GM19324 (cell line): ENCODE measurements around the gene SC5D.

ENCODE experiments used
- ATAC-seq: cut with Tn5 transposase; IDR thresholded peaks from one replicate; pipeline ENCODE4 v1.9.1; 2021; ENCODE audit warnings: mild to moderate bottlenecking, moderate library complexity; ENCODE audit not compliant: unreplicated experiment, low FRiP score

SC5D gene, protein sequence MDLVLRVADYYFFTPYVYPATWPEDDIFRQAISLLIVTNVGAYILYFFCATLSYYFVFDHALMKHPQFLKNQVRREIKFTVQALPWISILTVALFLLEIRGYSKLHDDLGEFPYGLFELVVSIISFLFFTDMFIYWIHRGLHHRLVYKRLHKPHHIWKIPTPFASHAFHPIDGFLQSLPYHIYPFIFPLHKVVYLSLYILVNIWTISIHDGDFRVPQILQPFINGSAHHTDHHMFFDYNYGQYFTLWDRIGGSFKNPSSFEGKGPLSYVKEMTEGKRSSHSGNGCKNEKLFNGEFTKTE

DNA sequence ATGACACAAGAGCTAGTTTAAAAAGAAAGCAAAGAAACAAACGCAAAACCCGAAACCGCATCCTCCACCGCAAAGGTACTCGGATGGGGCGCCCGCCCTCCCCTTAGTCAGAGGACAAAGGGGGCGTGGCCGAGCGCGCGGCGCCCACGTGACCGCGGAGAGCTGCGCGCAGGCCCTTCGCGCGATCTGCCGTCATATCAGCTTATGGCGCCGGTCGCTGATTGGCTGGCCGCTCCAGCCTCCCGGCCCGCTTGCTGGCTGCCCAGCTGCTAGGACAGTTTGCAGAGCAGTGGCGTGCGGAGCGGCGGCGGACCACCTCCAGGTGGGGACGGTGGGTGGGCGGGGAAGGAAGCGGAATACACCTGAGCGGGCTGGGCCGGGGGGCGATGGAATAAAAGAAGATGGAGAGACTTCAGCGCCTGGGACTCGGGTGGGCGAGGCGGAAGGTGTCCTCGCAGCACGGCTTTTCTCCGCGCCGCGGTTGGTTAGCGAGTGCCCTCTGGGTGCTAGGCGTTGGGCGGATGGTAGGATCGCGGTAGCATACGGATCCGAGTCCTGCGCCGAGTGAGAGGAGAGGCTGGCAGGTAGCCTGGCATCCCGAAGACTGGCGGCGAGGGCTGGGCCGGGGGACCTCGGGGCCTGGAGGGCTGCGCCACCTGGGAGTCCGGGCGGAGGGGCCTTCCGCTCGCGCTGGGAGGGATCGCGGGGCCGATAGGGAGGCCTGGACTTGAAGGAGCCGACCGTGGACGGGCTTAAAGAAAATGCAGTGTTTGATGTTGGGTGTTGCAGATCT is at the start of gene SC5D:
SC5D (plus strand) TSS at position 277 of the 793 bp plus-strand sequence. CDS start 10,605 bp downstream, outside the sequence.
- peak; percentile 93 for ATAC-seq

DNA sequence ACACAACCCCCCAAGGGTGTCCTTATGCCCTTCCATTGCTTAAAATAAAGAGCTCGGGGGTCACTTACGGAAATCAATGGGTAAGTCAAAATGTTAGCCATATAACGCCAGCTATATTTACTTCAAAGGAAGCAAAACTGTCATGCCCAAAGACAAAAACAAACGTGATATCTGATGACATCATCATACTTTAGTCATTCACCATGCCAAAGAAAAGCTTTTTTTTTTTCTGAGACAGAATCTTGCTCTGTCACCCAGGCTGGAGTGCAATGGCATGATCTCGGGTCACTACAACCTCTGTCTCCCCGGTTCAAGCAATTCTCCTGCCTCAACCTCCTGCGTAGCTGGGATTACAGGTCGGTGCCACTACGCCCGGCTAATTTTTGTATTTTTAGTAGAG is 47.7 kb upstream of the SC5D start:
- ATAC-seq: no peak

- no peak for ATAC-seq
These were observed 46.4 kb upstream of the SC5D start for GRCh38 chr11:121246021-121246768.

DNA sequence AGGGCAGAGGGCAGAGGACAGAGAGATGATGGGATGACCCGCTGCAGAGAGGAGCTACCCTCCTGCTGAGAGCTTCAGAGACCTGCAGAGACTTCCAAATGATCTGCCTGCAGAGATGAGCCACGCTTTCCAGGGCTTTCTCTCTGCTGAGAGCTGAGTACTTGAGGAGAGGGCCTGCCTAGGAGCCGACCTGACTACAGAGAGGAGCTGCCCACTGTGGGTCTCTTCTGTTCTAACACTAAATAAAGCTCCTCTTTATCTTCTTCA is 45.9 kb upstream of the SC5D start:
- ATAC-seq: no peak

DNA sequence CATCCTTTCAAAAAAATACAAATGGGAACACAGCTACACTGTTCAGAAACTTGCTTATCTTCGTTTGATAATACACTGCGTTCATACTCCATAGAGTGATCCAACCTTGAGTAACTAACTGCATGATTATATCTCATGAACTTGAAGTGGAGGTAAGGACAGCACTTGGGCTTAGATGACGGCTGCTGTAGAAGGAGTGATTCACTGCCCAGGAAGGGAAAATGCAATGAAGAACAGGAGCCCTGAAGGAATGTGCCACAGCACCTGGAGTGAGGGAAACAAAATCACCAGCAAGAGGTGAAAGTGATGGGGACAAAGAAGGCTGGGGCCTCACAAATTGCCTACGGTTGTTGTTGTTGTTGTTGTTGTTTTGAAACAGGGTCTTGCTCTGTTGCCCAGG is 44.1 kb upstream of the SC5D start:
- ATAC-seq: no peak

DNA sequence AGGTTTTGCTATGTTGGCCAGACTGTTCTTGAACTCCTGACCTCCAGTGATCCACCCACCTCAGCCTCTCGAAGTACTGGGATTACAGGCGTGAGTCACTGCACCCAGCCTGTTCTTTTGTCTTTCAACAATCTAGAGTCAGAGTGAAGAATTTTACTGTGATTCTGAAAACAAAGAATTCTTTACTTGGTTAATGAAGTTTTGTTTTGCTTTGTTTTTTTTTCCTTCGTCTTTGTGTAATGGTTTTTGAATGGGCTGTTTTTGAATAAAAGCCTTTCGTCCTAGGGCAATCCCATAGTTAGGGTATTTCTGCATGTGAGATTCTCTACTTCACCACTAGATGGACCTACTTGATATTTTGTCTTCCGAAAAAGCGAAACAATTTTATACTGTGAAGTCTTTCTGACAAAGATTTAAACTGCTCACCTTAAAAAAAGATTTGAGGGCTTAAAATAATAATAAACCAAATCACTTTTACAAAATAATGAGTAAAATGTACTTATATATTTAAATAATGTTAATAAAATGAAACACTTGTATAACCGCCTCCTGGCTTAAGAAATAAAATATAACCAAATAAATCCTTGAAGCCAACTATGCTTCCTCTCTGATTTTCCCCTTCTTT is 43.4 kb upstream of the SC5D start:
- ATAC-seq: no peak

- no peak for ATAC-seq
These were observed 41.7 kb upstream of the SC5D start for GRCh38 chr11:121250843-121251242.

- ATAC-seq: no peak
These were observed 38.6 kb upstream of the SC5D start for GRCh38 chr11:121253951-121254350.

DNA sequence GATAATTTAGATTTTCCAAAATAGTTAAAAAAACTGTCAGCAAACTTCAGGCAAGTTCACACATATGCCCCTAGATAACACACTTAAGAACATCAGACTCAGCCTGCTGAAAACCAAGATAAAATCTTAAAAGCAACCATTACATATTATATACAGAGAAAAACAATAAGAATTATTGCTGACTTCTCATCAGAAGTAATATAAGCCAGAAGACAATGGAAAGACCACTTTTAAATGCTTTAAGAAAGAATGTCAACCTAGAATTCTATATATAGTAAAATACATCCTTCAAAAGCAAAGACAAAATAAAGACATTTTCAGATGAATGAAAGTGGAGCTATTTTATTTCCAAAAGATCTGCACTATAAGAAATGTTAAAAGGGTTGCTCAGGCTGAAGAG is 37.8 kb upstream of the SC5D start:
- ATAC-seq: no peak

GRCh38 chr11:121255473-121256125 is 37.0 kb upstream of the SC5D start:
- no peak for ATAC-seq

- no peak for ATAC-seq
These were observed 35.3 kb upstream of the SC5D start for GRCh38 chr11:121257289-121257688.

- no peak for ATAC-seq
These were observed 34.6 kb upstream of the SC5D start for GRCh38 chr11:121257976-121258375.

- ATAC-seq: no peak
These were observed 27.0 kb upstream of the SC5D start for GRCh38 chr11:121265586-121265985.

GRCh38 chr11:121268581-121268980 is 24.0 kb upstream of the SC5D start:
- ATAC-seq: no peak

DNA sequence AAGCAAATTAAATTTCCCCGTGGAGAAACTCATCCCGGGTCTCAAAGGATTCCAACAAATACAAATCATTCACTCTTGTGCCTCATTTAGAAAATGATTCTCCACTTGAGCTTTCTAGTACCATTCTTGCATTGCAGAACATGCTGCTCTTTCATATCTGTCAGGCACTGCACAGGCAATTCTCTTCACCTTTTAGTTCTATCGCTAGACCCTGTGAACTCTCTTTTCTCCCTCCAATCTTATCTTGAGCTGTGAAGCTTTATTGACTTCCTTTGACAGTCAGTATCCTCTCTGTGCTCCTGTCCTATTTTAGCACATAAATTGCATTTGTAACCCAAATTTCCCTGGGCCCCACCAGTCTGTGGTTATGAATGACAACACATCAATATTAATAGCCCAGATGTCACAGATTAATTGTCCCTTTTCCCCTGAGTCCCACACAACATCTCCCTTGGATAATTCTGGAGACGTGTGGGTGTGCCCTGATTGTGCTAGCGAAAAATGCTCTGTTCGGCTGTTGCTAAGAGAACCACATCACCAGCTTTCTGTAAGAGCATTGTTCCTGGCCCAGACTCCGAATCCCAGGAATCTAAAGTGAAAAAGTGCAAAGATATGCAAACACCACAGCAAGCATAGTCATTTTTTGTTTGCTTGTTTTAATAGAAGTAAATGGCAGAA is 22.4 kb upstream of the SC5D start:
- no peak for ATAC-seq

DNA sequence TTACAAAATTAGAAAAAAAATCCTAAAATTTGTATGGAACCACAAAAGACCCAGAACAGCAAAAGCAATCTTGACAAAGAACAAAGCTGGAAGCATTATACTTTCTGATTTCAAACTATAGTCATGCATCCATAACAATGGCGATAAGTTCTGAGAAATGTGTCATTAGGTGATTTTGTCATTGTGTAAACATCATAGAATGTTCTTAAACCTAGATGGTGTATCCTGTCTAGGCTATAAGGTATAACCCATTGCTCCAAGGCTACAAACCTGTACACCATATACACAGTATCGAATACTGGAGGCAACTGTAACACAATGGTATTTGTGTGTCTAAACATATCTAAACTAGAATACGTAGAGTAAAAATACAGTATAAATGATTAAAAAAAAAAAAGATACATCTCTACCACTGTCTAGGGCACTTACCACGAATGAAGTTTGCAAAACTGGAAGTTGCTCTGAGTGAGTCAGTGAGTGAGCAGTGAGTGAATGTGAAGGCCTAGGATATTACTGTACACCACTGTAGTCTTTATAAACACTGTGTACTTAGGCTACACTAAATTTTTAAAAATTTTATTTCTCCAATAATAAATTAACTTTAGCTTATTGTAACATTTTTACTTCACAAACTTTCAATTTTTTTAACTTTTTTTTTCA is 18.1 kb upstream of the SC5D start:
- ATAC-seq: no peak

DNA sequence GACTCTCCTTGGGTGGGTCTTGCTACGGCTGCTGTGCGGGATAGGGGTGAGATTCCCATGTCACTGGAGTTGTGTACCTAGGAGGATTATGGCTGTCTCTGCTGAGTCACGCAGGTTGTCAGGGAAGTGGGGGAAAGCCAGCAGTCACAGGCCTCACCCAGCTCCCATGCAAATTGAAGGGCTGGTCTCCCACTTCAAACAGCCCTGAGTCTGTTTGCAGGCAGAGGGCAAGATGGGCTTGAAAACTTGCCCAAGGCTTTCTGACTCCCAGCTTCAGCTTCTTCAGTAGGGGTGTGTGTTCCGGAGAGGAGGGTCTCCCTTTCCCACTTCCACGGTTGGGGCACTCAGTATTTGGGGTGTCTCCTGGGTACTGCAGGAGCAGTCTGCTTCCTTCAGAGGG is 10.9 kb upstream of the SC5D start:
- ATAC-seq: no peak

- no peak for ATAC-seq
These were observed 10.2 kb upstream of the SC5D start for GRCh38 chr11:121282386-121282785.

DNA sequence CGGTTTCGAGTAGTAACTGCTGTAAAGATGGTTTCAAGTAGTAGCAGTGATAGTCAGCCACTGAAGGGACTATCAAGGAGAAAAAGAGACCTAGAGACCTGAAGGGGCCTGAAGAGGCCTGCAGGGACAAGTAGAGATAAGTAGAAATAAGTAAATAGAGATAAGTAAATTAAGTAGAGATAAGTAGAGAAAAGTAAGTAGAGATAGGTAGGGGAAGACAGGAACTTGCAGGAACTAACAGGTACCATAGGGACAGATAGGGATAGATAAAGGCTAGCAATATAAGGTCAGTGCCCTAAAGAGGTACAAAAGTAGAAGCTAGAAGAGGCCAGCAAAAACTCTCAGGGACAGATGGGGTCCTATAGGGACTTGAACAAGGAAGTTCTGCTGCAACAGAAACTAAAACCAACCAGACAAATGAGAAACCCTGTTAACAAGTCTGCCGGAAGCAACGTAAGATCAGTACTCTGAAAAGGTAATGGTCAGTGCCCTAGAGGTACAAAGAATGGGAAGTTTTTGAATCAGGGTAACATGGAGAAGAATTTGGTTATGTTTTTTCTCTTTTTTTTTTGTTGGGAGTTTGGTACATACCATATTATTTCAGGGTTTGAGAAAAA is 9.6 kb upstream of the SC5D start:
- peak; percentile 67 for ATAC-seq
